Skeletal muscle satellite cell (primary cell): ENCODE data around the gene SF3B4.
A peak's percentile ranks its signal among the peaks of the same experiment; 100 is the strongest.
"Not testable (repeated sequence)": the region's sequence is repeated elsewhere in the genome, so short reads cannot be mapped to it uniquely, and the experiment has no call there.

Source experiments
- H3K27me3 ChIP-seq: 2 replicates; pipeline ENCODE4 v1.7.0; 2013; ENCODE audit warnings: low read length; ENCODE audit not compliant: control insufficient read depth, insufficient read depth
- H3K36me3 ChIP-seq: 2 replicates; pipeline ENCODE4 v1.7.0; 2013; ENCODE audit warnings: mild to moderate bottlenecking, control low read depth, low read length; ENCODE audit not compliant: insufficient read depth
- H3K4me1 ChIP-seq: 2 replicates; pipeline ENCODE4 v1.7.0; 2013; ENCODE audit warnings: low read length; ENCODE audit not compliant: control insufficient read depth, insufficient read depth
- H3K4me2 ChIP-seq: 2 replicates; pipeline ENCODE4 v1.7.0; 2013; ENCODE audit warnings: mild to moderate bottlenecking, low read length
- H3K4me3 ChIP-seq: 2 replicates; pipeline ENCODE4 v1.7.0; 2013; ENCODE audit warnings: low read length
- H3K9ac ChIP-seq: 2 replicates; pipeline ENCODE4 v1.7.0; 2013; ENCODE audit warnings: mild to moderate bottlenecking, low read depth, low read length, moderate library complexity
- H3K9me3 ChIP-seq: replicated peaks from 2 replicates; pipeline ENCODE4 v1.7.0; 2013; ENCODE audit warnings: mild to moderate bottlenecking, control low read depth, low read length

The SF3B4 gene

DNA sequence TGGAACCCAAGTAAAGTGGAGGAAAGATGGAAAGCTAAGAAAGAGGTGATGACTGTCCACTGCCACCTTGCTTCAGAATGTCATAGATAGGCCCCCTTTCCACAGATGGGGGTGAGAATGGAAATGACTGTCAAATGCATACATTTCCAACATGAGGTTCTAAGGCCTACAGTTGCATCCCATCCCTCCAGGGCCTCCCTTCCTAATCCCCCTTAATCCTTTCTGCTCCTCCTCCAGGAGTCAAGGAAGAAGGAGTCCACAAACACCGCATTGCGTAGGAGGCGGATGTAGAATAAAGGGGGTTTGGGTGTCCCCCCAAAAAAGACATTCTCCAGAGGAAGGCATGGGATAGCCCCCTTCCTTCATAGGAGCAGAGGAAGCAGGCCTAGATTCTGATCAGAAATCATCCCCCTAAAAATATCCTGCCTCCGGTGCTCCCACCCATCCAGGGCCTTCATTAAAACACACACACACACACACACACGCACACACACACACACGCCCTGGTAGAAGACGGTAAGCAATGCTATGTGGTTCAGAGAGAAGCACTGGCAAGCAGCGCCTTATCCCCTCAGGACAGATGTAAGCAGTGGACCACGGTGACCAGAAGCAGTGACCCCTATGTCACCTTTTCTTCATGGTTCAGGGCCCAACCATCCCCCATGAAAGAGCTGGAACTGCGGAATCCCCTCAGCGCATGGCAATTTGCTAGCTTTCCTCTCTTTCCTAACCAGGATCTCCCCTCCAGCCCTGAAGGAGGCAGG lies 12.0 kb downstream of the SF3B4 start:
- no peaks in the 10 kb centered on the region for H3K9me3 ChIP-seq

DNA sequence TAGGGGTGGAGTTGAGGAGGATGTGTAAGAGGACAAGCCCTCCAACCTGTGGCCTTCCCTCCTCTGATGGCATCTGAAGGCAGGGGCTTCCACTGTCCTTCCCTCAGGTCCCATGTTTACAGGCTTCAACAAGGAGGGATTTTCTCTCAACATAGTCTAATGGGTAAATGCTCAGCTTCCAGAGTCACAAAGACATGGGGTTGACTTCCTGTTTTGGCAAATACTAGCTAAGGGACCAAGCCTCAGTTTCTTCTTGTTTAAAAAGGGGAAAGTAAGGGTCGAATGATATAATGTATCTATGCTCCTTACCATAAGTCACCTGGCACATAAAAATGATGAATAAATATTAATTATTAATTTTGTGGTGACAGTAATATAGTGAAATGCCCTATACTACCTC lies 13.1 kb downstream of the SF3B4 start:
- H3K4me3 ChIP-seq: no peak overlapping the region
- peaks cover 4% of the 10 kb centered on the region for H3K4me1 ChIP-seq
- H3K27me3 ChIP-seq: peaks cover 5% of the 10 kb centered on the region
- H3K36me3 ChIP-seq: no peaks in the 10 kb centered on the region
- no peak overlapping the region for H3K9ac ChIP-seq
- H3K9me3 ChIP-seq: no peaks in the 10 kb centered on the region
- no peak overlapping the region for H3K4me2 ChIP-seq

More for the DNA sequence above, 12.0 kb downstream of the SF3B4 start:
- H3K9ac ChIP-seq: no peak overlapping the region
- peaks cover 4% of the 10 kb centered on the region for H3K4me1 ChIP-seq
- H3K36me3 ChIP-seq: no peaks in the 10 kb centered on the region
- peaks cover 5% of the 10 kb centered on the region for H3K27me3 ChIP-seq
- no peak overlapping the region for H3K4me2 ChIP-seq
- H3K4me3 ChIP-seq: no peak overlapping the region

DNA sequence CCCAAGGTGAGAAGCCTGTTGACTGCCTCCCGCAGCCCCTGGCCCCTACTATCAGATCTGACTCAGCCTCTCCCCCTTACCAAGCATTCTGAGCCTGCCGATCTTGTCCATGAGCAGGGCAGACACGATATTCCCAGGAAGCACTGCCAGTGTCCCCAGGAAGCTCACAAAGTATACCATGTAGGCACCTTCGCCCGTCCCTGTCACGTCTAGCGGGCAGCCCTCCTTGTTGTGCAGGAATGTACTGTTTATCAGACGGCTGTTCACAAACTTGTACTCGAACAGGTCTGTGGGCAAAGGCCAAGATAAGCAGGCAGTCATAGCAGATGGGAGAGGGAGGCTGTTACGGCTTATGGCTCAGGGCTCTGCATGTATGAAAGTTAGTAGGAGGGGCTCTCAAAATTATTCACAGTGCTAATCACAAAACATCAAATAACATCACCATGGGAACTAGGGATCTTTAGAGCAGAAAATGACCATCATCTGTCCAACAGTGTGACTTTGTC lies 21.0 kb downstream of the SF3B4 start:
- H3K9ac ChIP-seq: no peak overlapping the region
- H3K4me3 ChIP-seq: no peak overlapping the region
- no peaks in the 10 kb centered on the region for H3K9me3 ChIP-seq
- H3K36me3 ChIP-seq: no peaks in the 10 kb centered on the region
- H3K4me2 ChIP-seq: no peak overlapping the region
- no peaks in the 10 kb centered on the region for H3K4me1 ChIP-seq
- no peaks in the 10 kb centered on the region for H3K27me3 ChIP-seq

DNA sequence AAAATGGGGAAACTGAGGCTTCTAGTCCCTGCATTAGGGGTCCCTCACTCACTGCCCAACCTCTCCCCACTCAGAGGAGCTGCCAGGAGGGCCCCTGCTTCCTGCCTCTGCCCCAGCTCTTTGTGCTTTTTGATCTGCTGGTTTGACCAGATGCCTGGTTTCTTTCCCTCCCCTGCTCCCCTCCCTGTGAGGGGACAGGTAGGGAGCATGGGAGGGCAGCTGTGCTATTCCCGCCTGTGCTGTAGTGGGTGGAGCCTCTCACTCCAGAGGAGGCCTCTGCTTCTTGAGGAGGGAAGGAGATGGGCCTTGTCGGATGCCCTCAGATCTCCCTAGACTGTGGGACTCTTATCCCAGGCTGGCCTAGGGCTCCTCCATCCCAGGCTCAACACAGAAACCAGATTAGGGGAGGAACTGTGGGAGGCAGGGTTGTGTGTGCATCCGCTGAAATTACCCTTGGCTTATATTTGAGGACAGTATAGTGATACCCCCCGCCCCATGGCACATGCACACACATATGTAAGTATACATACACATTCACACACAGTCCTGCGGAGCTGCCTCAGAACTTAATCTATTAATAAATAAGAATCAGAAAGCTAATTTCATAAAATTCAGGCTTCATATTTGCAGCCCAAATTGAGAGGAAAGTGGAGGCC lies 23.6 kb downstream of the SF3B4 start:
- no peak overlapping the region for H3K4me3 ChIP-seq
- H3K36me3 ChIP-seq: no peaks in the 10 kb centered on the region
- H3K4me1 ChIP-seq: peaks cover 9% of the 10 kb centered on the region
- H3K9ac ChIP-seq: no peak overlapping the region
- no peaks in the 10 kb centered on the region for H3K9me3 ChIP-seq
- no peak overlapping the region for H3K4me2 ChIP-seq
- no peaks in the 10 kb centered on the region for H3K27me3 ChIP-seq

DNA sequence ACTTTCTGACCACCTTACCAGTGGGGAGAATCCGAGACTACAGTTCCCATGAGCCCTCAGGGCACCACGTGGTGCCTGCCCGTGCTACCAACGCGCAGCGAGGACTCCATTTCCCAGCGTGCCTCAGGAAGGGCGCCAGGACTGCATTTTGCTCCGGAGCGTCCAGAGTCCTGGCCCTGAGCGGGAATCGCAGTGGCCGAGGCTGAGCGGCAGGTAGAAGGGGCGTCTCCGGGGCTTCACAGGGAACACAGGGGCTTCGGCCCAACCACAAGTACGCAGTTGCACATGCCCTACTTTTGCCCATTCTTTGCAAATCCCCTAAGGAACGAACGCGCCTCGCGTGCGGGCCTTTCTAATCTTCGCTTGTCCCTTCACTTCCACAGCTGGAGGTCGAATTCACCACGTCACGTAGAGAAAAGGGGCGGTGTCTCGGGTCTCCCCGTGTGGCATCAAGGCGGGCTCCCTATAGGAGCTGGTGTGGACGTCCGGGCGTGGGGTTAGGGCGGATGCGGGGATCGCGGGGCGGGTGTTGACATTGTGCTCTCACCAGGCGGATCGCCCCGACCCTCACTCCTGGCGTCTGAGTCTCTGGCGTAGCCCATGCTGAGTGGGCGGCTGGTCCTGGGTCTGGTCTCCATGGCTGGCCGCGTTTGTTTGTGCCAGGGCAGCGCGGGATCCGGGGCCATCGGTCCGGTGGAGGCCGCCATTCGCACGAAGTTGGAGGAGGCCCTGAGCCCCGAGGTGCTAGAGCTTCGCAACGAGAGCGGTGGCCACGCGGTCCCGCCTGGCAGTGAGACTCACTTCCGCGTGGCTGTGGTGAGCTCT lies 27.9 kb downstream of the SF3B4 start, which contains the start of gene BOLA1:
Gene BOLA1, plus strand, starts transcription at position 109 of the 825 bp plus-strand sequence. Its CDS starts 492 bp downstream, at position 601.
- Histone ChIP-seq H3K27me3 (no peaks in the 10 kb centered on the region), H3K4me1 (peaks cover 9% of the 10 kb centered on the region), H3K9ac (peak within 1 kb of the TSS; percentile 73), H3K4me2 (peak within 1 kb of the TSS; percentile 88), H3K9me3 (no peaks in the 10 kb centered on the region), H3K4me3 (peak within 1 kb of the TSS; percentile 75), H3K36me3 (no peaks in the 10 kb centered on the region)

DNA sequence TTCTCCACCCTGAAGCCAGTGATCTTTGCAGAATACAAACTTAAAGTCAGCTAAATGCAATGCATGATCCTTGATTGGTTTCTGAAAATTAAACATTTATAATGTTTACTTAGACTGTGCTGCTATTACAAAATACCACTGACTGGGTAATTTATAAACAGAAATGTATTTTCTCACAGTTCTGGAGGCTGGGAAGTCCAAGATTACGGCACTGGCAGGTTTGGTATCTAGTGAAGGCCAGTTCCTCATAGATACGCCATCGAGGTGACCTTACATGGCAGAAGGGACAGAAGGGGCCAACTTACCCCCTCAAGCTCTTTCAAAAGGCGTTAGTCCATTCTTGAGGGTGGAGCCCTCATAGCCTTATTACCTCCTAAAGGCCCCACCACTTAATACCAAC lies 31.0 kb downstream of the SF3B4 start:
- Histone ChIP-seq H3K9ac (no peak overlapping the region), H3K4me3 (no peak overlapping the region), H3K4me2 (no peak overlapping the region), H3K9me3 (no peaks in the 10 kb centered on the region), H3K36me3 (no peaks in the 10 kb centered on the region), H3K4me1 (peaks cover 9% of the 10 kb centered on the region), H3K27me3 (no peaks in the 10 kb centered on the region)

DNA sequence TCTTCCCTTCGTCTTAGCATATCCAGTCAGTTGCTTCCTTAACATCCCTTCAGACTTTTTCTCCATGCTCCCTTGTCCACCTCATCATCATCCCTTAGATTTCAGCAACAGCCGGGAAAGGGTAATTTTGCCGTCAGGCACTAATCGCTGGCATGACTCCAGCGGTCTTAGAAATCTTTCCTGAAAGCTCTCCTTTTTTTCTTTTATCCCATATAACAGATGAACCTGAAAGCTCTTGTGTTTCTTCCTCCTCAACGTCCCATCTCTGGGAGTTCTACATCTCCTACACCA lies 38.7 kb downstream of the SF3B4 start:
- peak overlapping the region; percentile 74 for H3K4me3 ChIP-seq
- H3K9me3 ChIP-seq: no peaks in the 10 kb centered on the region
- H3K9ac ChIP-seq: peak overlapping the region; percentile 85
- H3K27me3 ChIP-seq: no peaks in the 10 kb centered on the region
- H3K36me3 ChIP-seq: no peaks in the 10 kb centered on the region
- H3K4me1 ChIP-seq: peaks cover 24% of the 10 kb centered on the region
- peak overlapping the region; percentile 90 for H3K4me2 ChIP-seq

DNA sequence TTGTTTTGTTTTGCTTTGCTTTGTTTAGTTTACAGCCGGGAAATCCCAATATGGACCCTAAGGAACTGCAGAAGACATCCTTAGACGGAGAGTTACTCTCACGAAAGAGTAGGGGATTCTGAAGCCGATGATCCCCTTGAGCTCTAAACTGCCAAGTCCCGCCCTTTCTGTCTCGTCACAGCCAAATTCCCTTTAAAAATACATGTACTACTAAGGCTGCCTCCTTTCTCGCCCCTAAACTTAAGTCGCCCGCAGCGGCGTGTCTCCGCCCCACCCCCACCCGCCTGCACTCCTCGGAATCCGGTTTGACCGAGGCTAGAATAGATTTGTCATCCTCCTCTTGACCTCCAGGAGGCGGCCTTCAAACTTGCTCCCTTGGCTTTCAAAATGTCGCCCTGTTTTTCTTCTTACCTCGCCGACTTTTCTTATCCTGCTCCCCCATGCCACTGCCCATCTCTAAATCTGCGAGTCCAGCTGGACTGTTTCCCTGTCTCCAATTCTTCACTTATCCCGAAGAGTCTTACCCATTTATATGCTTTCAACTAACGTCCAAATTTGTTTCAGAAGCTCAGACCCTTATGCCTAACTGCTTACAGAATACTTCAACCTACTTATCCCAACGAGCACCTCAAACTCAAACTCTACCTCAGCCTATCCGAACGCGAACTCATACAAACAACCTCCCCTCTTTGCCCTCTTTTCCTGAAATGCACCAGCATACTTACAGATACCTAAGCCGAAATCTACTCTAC lies 39.2 kb downstream of the SF3B4 start:
- Histone ChIP-seq H3K27me3 (no peaks in the 10 kb centered on the region), H3K9me3 (no peaks in the 10 kb centered on the region), H3K4me3 (peak overlapping the region; percentile 74), H3K4me2 (peak overlapping the region; percentile 90), H3K9ac (peak overlapping the region; percentile 85), H3K36me3 (no peaks in the 10 kb centered on the region), H3K4me1 (peaks cover 24% of the 10 kb centered on the region)

DNA sequence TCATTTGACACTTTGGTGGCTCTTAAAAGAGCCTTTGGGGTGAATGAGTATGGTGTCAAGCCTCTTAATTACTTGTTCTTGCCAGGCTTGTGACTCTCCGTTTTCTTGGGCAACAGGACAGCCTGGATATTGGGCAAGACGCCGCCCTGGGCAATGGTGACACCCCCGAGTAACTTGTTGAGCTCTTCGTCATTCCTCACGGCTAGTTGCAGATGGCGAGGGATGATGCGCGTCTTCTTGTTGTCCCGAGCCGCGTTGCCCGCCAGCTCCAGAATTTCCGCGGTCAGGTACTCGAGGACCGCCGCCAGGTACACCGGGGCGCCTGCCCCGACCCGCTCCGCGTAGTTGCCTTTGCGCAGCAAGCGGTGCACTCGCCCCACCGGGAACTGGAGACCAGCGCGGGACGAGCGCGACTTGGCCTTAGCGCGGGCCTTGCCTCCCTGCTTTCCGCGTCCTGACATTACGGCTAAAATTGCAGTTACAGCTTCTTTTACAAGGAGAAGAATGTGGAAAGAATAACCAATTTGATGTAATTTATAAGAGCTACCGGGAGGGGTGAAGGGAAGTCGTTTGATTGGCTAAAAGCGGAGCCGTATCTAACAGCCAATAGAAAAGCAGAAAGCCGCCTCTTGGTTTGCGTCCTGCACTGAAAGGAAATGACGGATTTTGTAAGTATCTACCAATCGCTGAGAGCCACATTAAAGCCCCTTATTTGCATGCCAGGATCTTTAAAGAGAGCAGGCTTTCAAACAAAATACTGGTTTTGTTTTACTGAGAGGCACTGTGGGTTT lies 40.0 kb downstream of the SF3B4 start:
- H3K36me3 ChIP-seq: no peaks in the 10 kb centered on the region
- H3K4me2 ChIP-seq: peak overlapping the region; percentile 90
- H3K27me3 ChIP-seq: no peaks in the 10 kb centered on the region
- peak overlapping the region; percentile 85 for H3K9ac ChIP-seq
- H3K4me3 ChIP-seq: peak overlapping the region; percentile 74
- peaks cover 24% of the 10 kb centered on the region for H3K4me1 ChIP-seq
- H3K9me3 ChIP-seq: no peaks in the 10 kb centered on the region

DNA sequence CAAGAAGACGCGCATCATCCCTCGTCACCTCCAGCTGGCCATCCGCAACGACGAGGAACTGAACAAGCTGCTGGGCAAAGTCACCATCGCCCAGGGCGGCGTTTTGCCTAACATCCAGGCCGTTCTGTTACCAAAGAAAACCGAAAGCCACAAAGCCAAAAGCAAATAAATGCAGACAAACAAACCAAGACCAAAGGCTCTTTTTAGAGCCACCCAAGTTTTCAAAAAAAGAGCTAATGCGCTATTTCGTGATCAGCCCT lies 40.5 kb downstream of the SF3B4 start:
- not testable (repeated sequence) for H3K9me3 ChIP-seq, H3K36me3 ChIP-seq, H3K27me3 ChIP-seq
- peak overlapping the region; percentile 86 for H3K4me2 ChIP-seq
- H3K4me3 ChIP-seq: peak overlapping the region; percentile 74
- peaks cover 24% of the 10 kb centered on the region for H3K4me1 ChIP-seq
- peak overlapping the region; percentile 85 for H3K9ac ChIP-seq
